Hair follicular keratinocyte (primary cell): ENCODE measurements around the gene ZNF354B. TPM values are rescaled to one million over a fixed set of nuclear protein-coding genes. Genes with fewer than 3 reads are reported as not detected.

Experiments
- total RNA-seq: library from RNA; depleted of rRNA; stranded (reverse); fragments of >200 nt; gene quantifications from 2 replicates; pipeline ENCODE4 v1.2.3, GENCODE V29; 2015

ZNF354B gene
- total RNA-seq: 2.4 and 6.2 TPM in 2 replicates

GRCh38 chr5:178859625-178860521 is at the start of gene ZNF354B:
ZNF354B (plus strand) TSS chr5:178859953; CDS start chr5:178861048, 1,095 bp downstream.

GRCh38 chr5:178895615-178896571 is 36.1 kb downstream of the ZNF354B start, which contains the start of gene ZFP2:
ZFP2 (plus strand) TSS chr5:178895913; CDS start chr5:178931314, 35,401 bp downstream.

Other genes starting within 250 kb of the ZNF354B start
- 2.7 and 5.2 TPM in 2 replicates for gene CLK4, start 232.9 kb upstream of the ZNF354B start, total RNA-seq
- gene ZNF354A, start 129.3 kb upstream of the ZNF354B start, total RNA-seq: 6.2 and 9.6 TPM in 2 replicates
- 0.23 TPM in 1 of 2 replicates, not detected in the other for gene ZFP2, start 36.0 kb downstream of the ZNF354B start, total RNA-seq
- 0.08 and 0.16 TPM in 2 replicates for gene ZNF454, start 81.2 kb downstream of the ZNF354B start, total RNA-seq
- not detected in 2 replicates for gene GRM6, start 135.4 kb downstream of the ZNF354B start, total RNA-seq
- gene ZNF879, start 163.9 kb downstream of the ZNF354B start, total RNA-seq: 1.0 and 2.5 TPM in 2 replicates
- 2.9 and 3.0 TPM in 2 replicates for gene ZNF354C, start 200.4 kb downstream of the ZNF354B start, total RNA-seq